ENCODE measurements around the gene FGFR3. TPM values are rescaled to one million over a fixed set of nuclear protein-coding genes. Genes with fewer than 3 reads are reported as not detected.

The FGFR3 gene
- total RNA-seq = under 1 TPM in 3 of 5 donors, not detected in 2; 0.70 to 0.91 (median 0.90) TPM
- total RNA-seq (2013) = 0.31 TPM
- total RNA-seq = 0 to 1.1 (median 0.28) reads per million in 29 experiments

DNA sequence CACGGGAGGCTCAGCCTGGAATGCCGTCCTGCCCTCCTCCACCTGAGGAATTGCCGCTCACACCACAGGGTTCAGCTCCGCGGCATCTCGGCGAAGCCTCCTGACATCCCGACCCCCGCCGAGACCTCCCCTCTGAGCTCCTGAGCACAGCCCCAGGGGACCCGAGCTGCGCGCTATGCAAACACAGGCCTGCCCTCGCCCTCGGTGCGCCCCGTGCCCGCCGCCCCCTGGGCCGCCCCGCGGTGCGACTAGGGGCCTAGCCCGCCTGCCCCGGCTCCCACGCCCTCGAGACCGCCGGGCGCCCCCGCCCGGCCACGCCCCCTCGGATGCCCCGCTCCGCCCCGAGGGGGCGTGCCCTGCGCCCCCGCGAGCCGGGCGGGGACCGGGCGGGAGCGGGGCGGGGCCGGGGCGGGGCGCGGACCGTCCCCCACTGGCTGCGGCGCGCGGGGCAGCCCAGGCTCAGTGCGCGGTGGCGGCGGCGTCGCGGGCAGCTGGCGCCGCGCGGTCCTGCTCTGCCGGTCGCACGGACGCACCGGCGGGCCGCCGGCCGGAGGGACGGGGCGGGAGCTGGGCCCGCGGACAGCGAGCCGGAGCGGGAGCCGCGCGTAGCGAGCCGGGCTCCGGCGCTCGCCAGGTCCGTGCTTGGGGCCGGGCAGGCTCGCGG lies at the start of gene FGFR3:
TSS of gene FGFR3 (plus strand) at position 462 of the 664 bp plus-strand sequence. CDS start 642 bp downstream, outside the sequence.
- peaks cover 5 to 34% of the 10 kb centered on the region in 2 donors for H3K27me3 Mint-ChIP-seq
- ATAC-seq (replicated peaks in 1 of 4) = peak; percentile 75 to 86 (median 77)
- Histone ChIP-seq H3K9me3 (no peaks in the 10 kb centered on the region), H3K27ac (ENCODE audit: low read length) (no peak within 1 kb of the TSS), H3K36me3 (ENCODE audit: control insufficient read depth in 2 of 2, extremely low read depth in 1 of 2, insufficient read depth in 1 of 2, low read length in 1 of 2) (no peaks in the 10 kb centered on the region), H3K4me1 (ENCODE audit: control insufficient read depth in 1 of 2, extremely low read depth in 1 of 2, insufficient read depth in 2 of 2, low read length in 2 of 2) (peaks cover 0 to 20% of the 10 kb centered on the region in 2 experiments), H3K27me3 (replicated peaks in 1 of 2; ENCODE audit: control insufficient read depth in 2 of 2, extremely low read depth in 1 of 2, insufficient read depth in 2 of 2, low read length in 1 of 2) (peaks cover 5 to 63% of the 10 kb centered on the region in 2 experiments), H3K4me3 (ENCODE audit: control insufficient read depth in 1 of 2, extremely low read depth in 1 of 2, low read length in 1 of 2) (peak within 1 kb of the TSS in 1 of 2 donors; percentile 65)
- ChIA-PET POLR2A (no interaction called here), CTCF (no interaction called here)
- WGBS (ENCODE audit: insufficient coverage) = 2% methylated on average over 95 of the region's 95 CpGs
- H3K4me3 Mint-ChIP-seq = peak within 1 kb of the TSS; percentile 39 to 67 (median 58)
- peak in 8 of 35 experiments; percentile 10 to 64 (median 22) for DNase-seq
- no peaks in the 10 kb centered on the region for H3K9me3 Mint-ChIP-seq
- no peak within 1 kb of the TSS for H3K27ac Mint-ChIP-seq
- H3K36me3 Mint-ChIP-seq = no peaks in the 10 kb centered on the region
- peaks cover 0 to 5% (median 0%) of the 10 kb centered on the region in 3 donors for H3K4me1 Mint-ChIP-seq

- peaks cover 23% of the 10 kb centered on the region for H3K36me3 Mint-ChIP-seq
- Histone ChIP-seq H3K4me3 (ENCODE audit: control insufficient read depth in 1 of 2, extremely low read depth in 1 of 2, low read length in 1 of 2) (no peak overlapping the region), H3K27me3 (replicated peaks in 1 of 2; ENCODE audit: control insufficient read depth in 2 of 2, extremely low read depth in 1 of 2, insufficient read depth in 2 of 2, low read length in 1 of 2) (peaks cover 0 to 6% of the 10 kb centered on the region in 2 experiments), H3K36me3 (ENCODE audit: control insufficient read depth in 2 of 2, extremely low read depth in 1 of 2, insufficient read depth in 1 of 2, low read length in 1 of 2) (peaks cover 20 to 47% of the 10 kb centered on the region in 2 donors), H3K4me1 (ENCODE audit: control insufficient read depth in 1 of 2, extremely low read depth in 1 of 2, insufficient read depth in 2 of 2, low read length in 2 of 2) (peaks cover 0 to 12% of the 10 kb centered on the region in 2 experiments), H3K9me3 (no peaks in the 10 kb centered on the region), H3K27ac (ENCODE audit: low read length) (no peak overlapping the region)
- peak overlapping the region in 1 of 2 donors; percentile 17 for H3K27ac Mint-ChIP-seq
- no peaks in the 10 kb centered on the region for H3K27me3 Mint-ChIP-seq
- CTCF ChIA-PET = no interaction called here
- DNase-seq (no peak), ATAC-seq (replicated peaks in 1 of 4) (no peak)
- H3K4me1 Mint-ChIP-seq = no peaks in the 10 kb centered on the region
- POLR2A ChIA-PET = interaction anchor here in 1 of 2 donors (0.6 kb wide), 1 partner anchor 35 kb away, joined by 3 read pairs; no protein-coding TSS in a partner anchor
- H3K4me3 Mint-ChIP-seq = no peak overlapping the region
- 84% methylated on average over 12 of the region's 12 CpGs for WGBS (ENCODE audit: insufficient coverage)
- peaks cover 0 to 4% (median 4%) of the 10 kb centered on the region in 3 donors for H3K9me3 Mint-ChIP-seq
Measured at GRCh38 chr4:1743551-1743950, 49.5 kb upstream of the FGFR3 start.

GRCh38 chr4:1743975-1744374 lies 49.1 kb upstream of the FGFR3 start:
- no peak for DNase-seq
- 91% methylated on average over 5 of the region's 6 CpGs for WGBS (ENCODE audit: insufficient coverage)
- H3K27ac ChIP-seq (ENCODE audit: low read length) = no peak overlapping the region
- no peaks in the 10 kb centered on the region for H3K9me3 ChIP-seq
- H3K36me3 ChIP-seq (ENCODE audit: control insufficient read depth in 2 of 2, extremely low read depth in 1 of 2, insufficient read depth in 1 of 2, low read length in 1 of 2) = peaks cover 20 to 45% of the 10 kb centered on the region in 2 donors
- no peak overlapping the region for H3K4me3 ChIP-seq (ENCODE audit: control insufficient read depth in 1 of 2, extremely low read depth in 1 of 2, low read length in 1 of 2)
- H3K36me3 Mint-ChIP-seq = peaks cover 19% of the 10 kb centered on the region
- H3K9me3 Mint-ChIP-seq = no peaks in the 10 kb centered on the region
- ChIA-PET POLR2A (no interaction called here), CTCF (no interaction called here)
- no peak overlapping the region for H3K27ac Mint-ChIP-seq
- no peaks in the 10 kb centered on the region for H3K4me1 Mint-ChIP-seq
- H3K4me1 ChIP-seq (ENCODE audit: control insufficient read depth in 1 of 2, extremely low read depth in 1 of 2, insufficient read depth in 2 of 2, low read length in 2 of 2) = peaks cover 0 to 14% of the 10 kb centered on the region in 2 experiments
- no peak for ATAC-seq (replicated peaks in 1 of 4)
- H3K27me3 ChIP-seq (replicated peaks in 1 of 2; ENCODE audit: control insufficient read depth in 2 of 2, extremely low read depth in 1 of 2, insufficient read depth in 2 of 2, low read length in 1 of 2) = peaks cover 0 to 6% of the 10 kb centered on the region in 2 experiments
- H3K4me3 Mint-ChIP-seq = no peak overlapping the region
- no peaks in the 10 kb centered on the region for H3K27me3 Mint-ChIP-seq

GRCh38 chr4:1744552-1744951 lies 48.5 kb upstream of the FGFR3 start:
- no peak overlapping the region for H3K27ac Mint-ChIP-seq
- no peak overlapping the region for H3K27ac ChIP-seq (ENCODE audit: low read length)
- H3K4me3 ChIP-seq (ENCODE audit: control insufficient read depth in 1 of 2, extremely low read depth in 1 of 2, low read length in 1 of 2) = no peak overlapping the region
- POLR2A ChIA-PET = no interaction called here
- H3K36me3 Mint-ChIP-seq = peaks cover 15% of the 10 kb centered on the region
- no peaks in the 10 kb centered on the region for H3K4me1 Mint-ChIP-seq
- H3K27me3 Mint-ChIP-seq = no peaks in the 10 kb centered on the region
- CTCF ChIA-PET = interaction anchor here in 1 of 2 donors (0.5 kb wide), 1 partner anchor 308 kb away, joined by 4 read pairs; no protein-coding TSS in a partner anchor
- H3K36me3 ChIP-seq (ENCODE audit: control insufficient read depth in 2 of 2, extremely low read depth in 1 of 2, insufficient read depth in 1 of 2, low read length in 1 of 2) = peaks cover 20 to 39% of the 10 kb centered on the region in 2 donors
- peaks cover 0 to 14% of the 10 kb centered on the region in 2 experiments for H3K4me1 ChIP-seq (ENCODE audit: control insufficient read depth in 1 of 2, extremely low read depth in 1 of 2, insufficient read depth in 2 of 2, low read length in 2 of 2)
- ATAC-seq (replicated peaks in 1 of 4) (no peak), DNase-seq (no peak)
- 91% methylated on average over 9 of the region's 14 CpGs for WGBS (ENCODE audit: insufficient coverage)
- H3K9me3 ChIP-seq = no peaks in the 10 kb centered on the region
- H3K9me3 Mint-ChIP-seq = no peaks in the 10 kb centered on the region
- no peak overlapping the region for H3K4me3 Mint-ChIP-seq
- H3K27me3 ChIP-seq (replicated peaks in 1 of 2; ENCODE audit: control insufficient read depth in 2 of 2, extremely low read depth in 1 of 2, insufficient read depth in 2 of 2, low read length in 1 of 2) = peaks cover 0 to 9% of the 10 kb centered on the region in 2 experiments

GRCh38 chr4:1745165-1745564 lies 47.9 kb upstream of the FGFR3 start:
- POLR2A ChIA-PET = interaction anchor here in 1 of 2 donors (0.6 kb wide), 2 partner anchors 22 to 63 kb away, joined by 5 to 10 read pairs; no protein-coding TSS in a partner anchor
- CTCF ChIA-PET = interaction anchor here in 1 of 2 donors (0.5 kb wide), 1 partner anchor 307 kb away, joined by 4 read pairs; no protein-coding TSS in a partner anchor
- ATAC-seq (replicated peaks in 1 of 4) (no peak), DNase-seq (no peak)
- Mint-ChIP-seq H3K36me3 (peaks cover 15% of the 10 kb centered on the region), H3K4me3 (no peak overlapping the region), H3K9me3 (no peaks in the 10 kb centered on the region), H3K27ac (no peak overlapping the region), H3K27me3 (no peaks in the 10 kb centered on the region), H3K4me1 (no peaks in the 10 kb centered on the region)
- H3K4me1 ChIP-seq (ENCODE audit: control insufficient read depth in 1 of 2, extremely low read depth in 1 of 2, insufficient read depth in 2 of 2, low read length in 2 of 2) = peaks cover 0 to 14% of the 10 kb centered on the region in 2 experiments
- no peaks in the 10 kb centered on the region for H3K9me3 ChIP-seq
- 85% methylated on average over 4 of the region's 13 CpGs for WGBS (ENCODE audit: insufficient coverage)
- H3K27me3 ChIP-seq (replicated peaks in 1 of 2; ENCODE audit: control insufficient read depth in 2 of 2, extremely low read depth in 1 of 2, insufficient read depth in 2 of 2, low read length in 1 of 2) = peaks cover 0 to 12% of the 10 kb centered on the region in 2 experiments
- peaks cover 20 to 34% of the 10 kb centered on the region in 2 donors for H3K36me3 ChIP-seq (ENCODE audit: control insufficient read depth in 2 of 2, extremely low read depth in 1 of 2, insufficient read depth in 1 of 2, low read length in 1 of 2)
- no peak overlapping the region for H3K4me3 ChIP-seq (ENCODE audit: control insufficient read depth in 1 of 2, extremely low read depth in 1 of 2, low read length in 1 of 2)
- no peak overlapping the region for H3K27ac ChIP-seq (ENCODE audit: low read length)

DNA sequence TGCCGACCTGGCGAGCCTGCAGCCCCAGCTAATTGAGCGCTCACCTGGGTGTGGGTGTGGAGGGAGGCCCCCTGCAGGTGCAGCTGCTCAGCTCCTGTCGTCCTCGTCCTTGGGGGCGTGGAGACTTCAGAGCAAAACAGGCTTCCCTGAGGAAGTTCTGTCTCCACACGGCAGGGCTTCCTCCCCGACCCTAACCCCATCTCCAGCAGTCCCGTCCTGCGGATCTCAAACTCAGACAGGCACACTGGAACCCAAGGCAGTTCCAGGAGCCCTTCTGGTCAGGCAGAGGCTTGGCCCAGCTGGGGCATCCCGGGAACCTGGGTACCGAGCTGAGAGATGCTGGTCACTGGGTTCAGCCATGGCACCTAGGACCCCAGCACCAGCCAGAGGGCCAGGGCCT lies 47.4 kb upstream of the FGFR3 start:
- DNase-seq (no peak), ATAC-seq (replicated peaks in 1 of 4) (peak in 1 of 4 experiments; percentile 5)
- no peak overlapping the region for H3K4me3 ChIP-seq (ENCODE audit: control insufficient read depth in 1 of 2, extremely low read depth in 1 of 2, low read length in 1 of 2)
- H3K36me3 Mint-ChIP-seq = peaks cover 13% of the 10 kb centered on the region
- H3K36me3 ChIP-seq (ENCODE audit: control insufficient read depth in 2 of 2, extremely low read depth in 1 of 2, insufficient read depth in 1 of 2, low read length in 1 of 2) = peaks cover 16 to 28% of the 10 kb centered on the region in 2 donors
- no peak overlapping the region for H3K4me3 Mint-ChIP-seq
- POLR2A ChIA-PET = interaction anchor here in 1 of 2 donors (0.6 kb wide), 2 partner anchors 22 to 64 kb away, joined by 5 to 10 read pairs; no protein-coding TSS in a partner anchor
- H3K4me1 Mint-ChIP-seq = peaks cover 0 to 2% (median 0%) of the 10 kb centered on the region in 3 donors
- no peak overlapping the region for H3K27ac ChIP-seq (ENCODE audit: low read length)
- no peaks in the 10 kb centered on the region for H3K9me3 ChIP-seq
- 88% methylated on average over 9 of the region's 12 CpGs for WGBS (ENCODE audit: insufficient coverage)
- peaks cover 0 to 2% of the 10 kb centered on the region in 2 donors for H3K27me3 Mint-ChIP-seq
- peaks cover 0 to 14% of the 10 kb centered on the region in 2 experiments for H3K4me1 ChIP-seq (ENCODE audit: control insufficient read depth in 1 of 2, extremely low read depth in 1 of 2, insufficient read depth in 2 of 2, low read length in 2 of 2)
- peaks cover 0 to 16% of the 10 kb centered on the region in 2 experiments for H3K27me3 ChIP-seq (replicated peaks in 1 of 2; ENCODE audit: control insufficient read depth in 2 of 2, extremely low read depth in 1 of 2, insufficient read depth in 2 of 2, low read length in 1 of 2)
- H3K27ac Mint-ChIP-seq = no peak overlapping the region
- no peaks in the 10 kb centered on the region for H3K9me3 Mint-ChIP-seq
- CTCF ChIA-PET = no interaction called here

All from T-cell (primary cell).